Neural crest cell (in vitro differentiated cells): Measurements from ENCODE around the gene ATG10. TPM values are rescaled to one million over a fixed set of nuclear protein-coding genes. Genes with fewer than 3 reads are reported as not detected.

ENCODE experiments used
- DNase-seq: peaks from one replicate; pipeline ENCODE4 v3.0.0; 2021; ENCODE audit warnings: low read depth, mixed read lengths, low spot score
- H3K27ac Mint-ChIP-seq: one replicate; pipeline ENCODE4 v1.8.0; 2021; ENCODE audit warnings: mild to moderate bottlenecking, mixed read lengths; ENCODE audit not compliant: unreplicated experiment
- H3K27me3 Mint-ChIP-seq: 2 replicates; pipeline ENCODE4 v1.8.0; 2021; ENCODE audit warnings: low read depth, mild to moderate bottlenecking, mixed read lengths
- H3K36me3 Mint-ChIP-seq: 2 replicates; pipeline ENCODE4 v1.8.0; 2021; ENCODE audit warnings: low read depth, mild to moderate bottlenecking, mixed read lengths
- H3K4me1 Mint-ChIP-seq: 2 replicates; pipeline ENCODE4 v1.8.0; 2021; ENCODE audit warnings: mixed read lengths
- H3K4me3 Mint-ChIP-seq: one replicate; pipeline ENCODE4 v1.8.0; 2021; ENCODE audit warnings: mild to moderate bottlenecking, mixed read lengths
- H3K9me3 Mint-ChIP-seq: 2 replicates; pipeline ENCODE4 v1.8.0; 2021; ENCODE audit warnings: mixed read lengths
- CTCF ChIP-seq: fragments of 200-600 bp; sonication (generic); conservative IDR thresholded peaks from 2 replicates; pipeline ENCODE4 v1.5.0; 2021; ENCODE audit warnings: antibody characterized with exemption, mild to moderate bottlenecking
- total RNA-seq: library from RNA; stranded (reverse); gene quantifications from 2 replicates; pipeline ENCODE4 v1.2.1, GENCODE V29; 2021

The ATG10 gene
- total RNA-seq, 1 donor from 2014 or later, result 5.9 TPM

GRCh38 chr5:82150559-82150958, 178.7 kb downstream of the ATG10 start:
- no peak overlapping the region for H3K4me3 Mint-ChIP-seq
- H3K27ac Mint-ChIP-seq, result no peak overlapping the region
- H3K36me3 Mint-ChIP-seq, result peaks cover 2% of the 10 kb centered on the region
- TF ChIP-seq CTCF, result no peak
- H3K27me3 Mint-ChIP-seq, result no peaks in the 10 kb centered on the region
- H3K4me1 Mint-ChIP-seq, result no peaks in the 10 kb centered on the region
- H3K9me3 Mint-ChIP-seq, result no peaks in the 10 kb centered on the region
- no peak for DNase-seq

GRCh38 chr5:82151204-82151603, 179.4 kb downstream of the ATG10 start:
- Mint-ChIP-seq H3K36me3 (peaks cover 2% of the 10 kb centered on the region), H3K4me1 (no peaks in the 10 kb centered on the region), H3K4me3 (no peak overlapping the region), H3K9me3 (no peaks in the 10 kb centered on the region), H3K27me3 (no peaks in the 10 kb centered on the region), H3K27ac (no peak overlapping the region)
- no peak for DNase-seq
- TF ChIP-seq CTCF, result no peak

GRCh38 chr5:82151662-82152061, 179.8 kb downstream of the ATG10 start:
- Mint-ChIP-seq H3K4me1 (no peaks in the 10 kb centered on the region), H3K4me3 (no peak overlapping the region), H3K27me3 (no peaks in the 10 kb centered on the region), H3K36me3 (peaks cover 2% of the 10 kb centered on the region), H3K9me3 (no peaks in the 10 kb centered on the region), H3K27ac (no peak overlapping the region)
- no peak for TF ChIP-seq CTCF
- DNase-seq, result no peak

GRCh38 chr5:82152978-82153481, 181.2 kb downstream of the ATG10 start:
- H3K36me3 Mint-ChIP-seq, result no peaks in the 10 kb centered on the region
- no peak overlapping the region for H3K4me3 Mint-ChIP-seq
- no peak for TF ChIP-seq CTCF
- H3K4me1 Mint-ChIP-seq, result no peaks in the 10 kb centered on the region
- no peak for DNase-seq
- H3K9me3 Mint-ChIP-seq, result no peaks in the 10 kb centered on the region
- no peak overlapping the region for H3K27ac Mint-ChIP-seq
- no peaks in the 10 kb centered on the region for H3K27me3 Mint-ChIP-seq

GRCh38 chr5:82154776-82155175, 183.0 kb downstream of the ATG10 start:
- Mint-ChIP-seq H3K36me3 (no peaks in the 10 kb centered on the region), H3K27me3 (no peaks in the 10 kb centered on the region), H3K4me1 (no peaks in the 10 kb centered on the region), H3K4me3 (no peak overlapping the region), H3K9me3 (no peaks in the 10 kb centered on the region), H3K27ac (no peak overlapping the region)
- no peak for TF ChIP-seq CTCF
- no peak for DNase-seq

- TF ChIP-seq CTCF, result no peak
- DNase-seq, result no peak
- H3K27ac Mint-ChIP-seq, result no peak overlapping the region
- no peaks in the 10 kb centered on the region for H3K36me3 Mint-ChIP-seq
- no peaks in the 10 kb centered on the region for H3K4me1 Mint-ChIP-seq
- H3K27me3 Mint-ChIP-seq, result no peaks in the 10 kb centered on the region
- H3K4me3 Mint-ChIP-seq, result no peak overlapping the region
- no peaks in the 10 kb centered on the region for H3K9me3 Mint-ChIP-seq
Measured at GRCh38 chr5:82155305-82155704, 183.5 kb downstream of the ATG10 start.
